NCI-H1436 treated with DMSO at 0.1 percent for 48 hours (cell line): ENCODE data around the gene RNF144B.
A peak's percentile ranks its signal among the peaks of the same experiment; 100 is the strongest.

Experiments
- DNase-seq: peaks from one replicate; lab custom pipeline; 2025; lab: John Stamatoyannopoulos, UW

RNF144B gene

DNA sequence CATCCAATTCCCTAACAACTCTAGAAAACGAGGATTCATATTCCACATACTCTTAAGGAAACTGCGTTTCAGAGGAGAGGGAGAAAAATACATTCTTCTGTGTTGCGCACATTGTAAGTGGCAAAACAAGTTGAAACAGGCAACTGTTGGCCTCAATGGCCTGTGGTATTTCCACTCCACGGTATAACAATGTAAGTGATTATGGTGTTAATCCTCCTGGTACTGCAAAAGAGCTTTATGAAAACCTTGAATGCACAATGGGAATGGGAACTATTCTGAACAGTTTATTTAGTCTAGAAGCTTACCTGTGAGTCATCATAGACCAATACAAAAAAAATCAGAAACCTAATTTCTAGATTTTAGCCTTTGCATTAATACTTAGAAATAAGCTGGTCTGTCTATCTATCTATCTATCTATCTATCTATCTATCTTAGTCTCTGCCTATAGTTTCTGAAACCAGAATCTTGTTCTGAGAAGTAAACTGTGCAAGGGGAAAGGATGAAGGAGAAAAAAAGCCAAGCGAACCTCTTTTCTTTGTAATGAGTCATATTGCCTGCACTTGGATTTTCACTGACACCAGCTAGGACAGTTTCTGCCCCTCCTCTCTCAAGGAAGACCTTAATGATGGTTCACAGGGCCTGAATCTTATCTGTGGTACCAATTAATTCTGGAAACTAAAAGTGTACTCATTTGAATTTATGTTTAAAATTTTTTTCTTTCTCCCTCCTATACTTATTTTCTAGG, 101.5 kb downstream of the RNF144B start:
- no peak for DNase-seq

GRCh38 chr6:18489335-18489734, 102.2 kb downstream of the RNF144B start:
- DNase-seq, result no peak

DNA sequence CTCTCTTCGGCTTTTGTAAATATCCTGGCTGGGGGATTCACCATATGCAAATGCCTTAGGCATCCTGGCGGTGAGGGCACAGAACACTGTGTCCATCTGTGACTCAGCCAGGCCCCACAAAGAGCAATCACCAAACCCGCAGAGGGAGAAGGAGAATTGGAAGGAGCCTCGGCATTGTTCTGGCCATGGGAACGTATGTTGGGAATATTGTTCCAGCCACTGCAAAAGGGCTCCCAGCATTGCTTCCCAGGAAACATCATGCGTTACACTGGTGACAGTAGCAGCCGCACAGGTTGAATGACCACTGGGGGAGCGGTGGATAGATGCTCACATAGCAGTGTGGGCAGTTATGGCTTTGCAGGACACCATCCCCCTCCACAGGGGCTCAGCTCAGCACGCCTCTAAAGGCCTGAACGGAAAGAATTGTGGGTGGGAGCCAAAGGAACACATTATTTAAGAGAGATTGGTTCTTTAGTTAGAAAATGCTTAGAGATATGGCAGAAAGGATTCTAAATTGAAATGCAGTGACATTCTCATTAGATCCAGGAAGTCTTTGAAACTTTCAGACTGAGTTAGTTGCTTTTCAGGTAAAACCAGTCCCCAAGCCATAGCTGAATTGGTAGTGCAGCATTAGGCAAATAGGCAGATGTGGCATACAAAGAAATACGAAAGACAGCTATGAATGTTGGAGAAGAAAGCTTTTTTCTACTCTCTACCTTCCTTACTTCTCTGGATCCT, 104.3 kb downstream of the RNF144B start:
- no peak for DNase-seq

GRCh38 chr6:18492972-18493371, 105.8 kb downstream of the RNF144B start:
- DNase-seq, result no peak

DNA sequence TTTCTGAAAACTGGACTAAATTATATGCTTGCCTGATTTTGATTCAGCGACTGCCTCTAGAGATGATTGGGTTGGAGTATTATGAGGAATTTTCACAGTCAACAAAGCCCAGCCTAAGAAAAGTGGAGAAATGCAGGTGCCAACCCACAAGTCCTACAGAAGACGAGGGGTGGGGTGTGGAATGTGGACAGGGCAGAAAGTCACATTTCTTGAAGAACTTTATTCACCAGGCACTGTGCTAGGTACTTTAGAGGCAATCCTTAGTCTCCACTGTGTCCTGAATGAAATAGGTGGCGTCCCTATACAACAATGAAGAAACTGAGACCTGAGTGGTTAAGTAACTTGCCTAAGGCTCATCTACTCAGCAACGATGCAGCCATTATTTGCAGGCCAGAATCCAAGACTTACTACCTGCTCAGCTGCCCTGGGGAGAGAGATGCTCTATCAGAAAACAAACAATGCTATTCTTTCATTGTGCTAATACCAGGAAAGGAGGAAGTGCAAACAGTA, 106.3 kb downstream of the RNF144B start:
- no peak for DNase-seq

DNA sequence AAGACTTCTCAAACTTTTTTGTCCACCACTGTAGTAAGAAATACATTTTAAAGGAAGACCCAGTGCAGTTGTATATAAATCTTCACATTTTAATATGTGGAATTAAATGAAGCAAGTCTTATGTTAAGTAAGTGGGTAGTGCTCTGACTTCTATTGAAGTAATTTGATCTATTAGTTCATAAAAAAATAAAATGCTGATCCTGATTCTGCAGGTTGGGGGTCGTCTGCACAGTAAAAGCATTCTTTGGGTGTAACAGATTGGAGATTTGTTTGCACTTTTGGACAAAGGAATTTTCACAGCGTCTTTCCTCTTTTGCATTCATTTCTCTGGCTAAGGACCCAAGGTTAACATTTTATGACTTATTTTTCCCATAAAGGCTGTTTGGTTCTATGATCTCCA, 106.8 kb downstream of the RNF144B start:
- no peak for DNase-seq

DNA sequence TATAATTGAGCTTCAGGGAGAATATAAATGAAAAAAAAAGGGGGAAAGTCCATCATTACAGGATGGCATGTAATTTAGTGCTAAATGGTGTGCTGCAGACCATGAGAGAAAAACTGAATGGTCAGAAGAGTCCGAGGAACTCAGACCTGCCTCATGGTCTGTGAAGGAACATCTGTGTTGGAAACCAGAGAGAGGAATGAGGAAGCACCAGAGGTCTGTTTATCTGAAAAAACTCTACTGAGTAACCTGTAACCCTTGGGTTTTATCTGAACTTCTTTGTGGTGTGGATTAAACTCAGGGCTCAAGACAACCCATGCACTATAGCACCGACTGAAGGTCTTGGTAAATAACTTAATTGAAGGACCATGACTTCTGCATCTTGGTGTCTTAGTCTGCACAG, 108.1 kb downstream of the RNF144B start:
- DNase-seq, result no peak

DNA sequence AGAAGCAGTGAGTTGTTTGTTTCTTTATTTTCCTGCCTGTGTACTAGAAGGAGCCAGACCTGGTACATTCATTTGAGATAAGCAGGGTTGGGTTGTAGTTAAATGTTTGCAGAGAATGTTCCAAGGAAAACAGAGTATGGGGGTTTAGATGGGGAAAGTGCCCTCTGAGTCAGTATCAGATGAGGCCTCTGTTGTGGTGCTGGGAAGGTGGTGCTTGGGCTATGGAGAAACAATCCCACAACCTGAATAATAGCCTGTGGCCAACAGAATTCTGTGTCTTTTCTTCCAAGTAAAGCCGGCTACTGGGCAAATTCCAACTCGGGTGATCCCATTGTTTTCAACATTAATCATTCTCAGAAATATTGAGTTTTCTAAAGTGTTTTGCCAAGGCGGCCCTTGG, 109.3 kb downstream of the RNF144B start:
- no peak for DNase-seq

DNA sequence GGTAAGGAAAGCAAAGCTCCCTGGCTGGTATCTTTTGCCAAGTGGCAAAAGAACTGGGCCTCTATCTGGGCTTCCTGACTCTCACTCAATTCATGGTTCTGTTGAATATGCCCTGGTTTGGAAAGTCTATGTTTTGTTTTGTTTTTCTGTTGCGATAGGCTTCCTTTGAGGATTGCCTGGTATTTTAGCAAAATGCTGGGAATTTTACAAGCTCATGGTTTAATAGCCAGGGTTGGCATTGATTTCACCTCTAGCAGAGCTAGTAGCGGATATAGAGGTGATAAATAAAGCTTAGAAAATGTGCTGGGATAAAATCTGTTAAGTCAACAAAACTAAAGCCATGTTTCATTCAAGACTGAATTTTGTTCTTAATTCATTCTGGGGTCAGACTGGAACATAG, 109.9 kb downstream of the RNF144B start:
- no peak for DNase-seq

DNA sequence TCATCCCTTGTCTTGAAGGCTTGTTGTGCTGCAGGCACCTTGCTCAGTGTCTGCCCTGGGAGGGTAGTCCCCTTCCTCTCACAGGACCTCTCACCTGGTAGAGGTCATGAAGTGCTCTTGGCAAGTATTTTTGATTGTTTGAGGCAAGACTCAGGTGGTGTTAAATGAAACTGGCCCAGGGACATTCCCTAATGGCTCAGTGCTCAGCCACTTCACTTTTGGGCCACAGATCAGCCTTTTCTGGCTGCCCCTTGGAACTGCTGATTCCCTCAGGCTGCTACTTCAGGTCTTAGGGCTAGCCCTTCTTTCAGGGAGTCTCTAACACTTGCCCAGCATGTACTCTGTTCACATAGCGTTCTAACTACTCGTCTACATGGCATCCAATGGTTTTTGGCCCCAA, 111.3 kb downstream of the RNF144B start:
- DNase-seq, result no peak

DNA sequence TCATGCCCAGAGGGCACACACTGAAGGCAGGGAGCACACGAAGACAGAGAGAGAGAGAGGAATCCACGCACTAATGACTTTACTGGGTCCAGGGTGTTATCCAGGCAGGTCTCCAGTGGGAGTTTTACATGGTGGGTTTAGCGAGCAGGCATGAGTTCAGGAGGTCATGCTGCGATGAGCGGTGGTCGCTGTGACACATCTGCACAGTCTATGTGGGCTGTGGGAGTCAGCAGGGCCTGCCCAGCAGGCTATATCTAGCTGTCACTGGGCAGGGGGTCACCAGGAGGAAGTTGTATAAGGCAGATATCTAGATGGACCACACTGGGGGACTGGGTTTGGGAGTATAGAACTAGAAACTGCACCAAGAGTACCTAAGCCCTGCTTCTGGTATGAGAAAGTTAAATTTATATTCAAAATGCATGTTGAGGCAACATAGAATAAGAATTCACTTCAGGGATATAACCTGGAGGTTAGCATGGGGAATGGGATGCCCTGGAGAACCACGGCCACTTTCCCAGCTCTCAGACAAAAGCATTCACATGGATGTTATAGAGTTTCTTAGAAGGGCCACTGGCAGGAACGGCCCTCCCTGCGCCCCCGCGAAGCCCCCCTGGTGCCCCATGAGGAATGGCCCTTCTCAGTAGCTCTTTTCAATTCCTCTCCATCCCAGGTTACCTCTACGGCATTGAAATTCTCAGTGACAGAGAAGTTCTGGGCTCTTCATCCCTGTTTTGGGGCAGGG, 113.9 kb downstream of the RNF144B start:
- no peak for DNase-seq

- no peak for DNase-seq
Measured at GRCh38 chr6:18501663-18502013, 114.5 kb downstream of the RNF144B start.

DNA sequence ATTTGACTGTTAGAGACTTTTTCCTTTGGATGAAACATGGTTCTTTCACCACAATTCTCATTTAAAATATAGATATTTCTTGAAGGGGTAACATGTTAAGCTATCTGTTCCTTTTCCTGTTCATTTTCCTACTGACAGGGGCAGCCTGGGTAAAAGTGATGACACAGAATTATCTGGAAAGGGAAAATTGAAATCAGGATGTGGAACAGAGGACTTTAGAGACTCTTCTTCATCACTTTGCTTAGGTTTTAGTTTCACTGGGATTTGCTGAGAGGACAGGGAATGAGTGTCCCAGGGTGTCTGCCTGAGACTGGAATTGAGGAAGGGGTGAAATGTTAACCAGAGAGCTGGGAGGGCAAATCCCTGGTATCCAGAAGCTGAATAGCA, 116.0 kb downstream of the RNF144B start:
- no peak for DNase-seq

- DNase-seq, result peak; percentile 7
Measured at GRCh38 chr6:18503593-18504231, 116.6 kb downstream of the RNF144B start.

DNA sequence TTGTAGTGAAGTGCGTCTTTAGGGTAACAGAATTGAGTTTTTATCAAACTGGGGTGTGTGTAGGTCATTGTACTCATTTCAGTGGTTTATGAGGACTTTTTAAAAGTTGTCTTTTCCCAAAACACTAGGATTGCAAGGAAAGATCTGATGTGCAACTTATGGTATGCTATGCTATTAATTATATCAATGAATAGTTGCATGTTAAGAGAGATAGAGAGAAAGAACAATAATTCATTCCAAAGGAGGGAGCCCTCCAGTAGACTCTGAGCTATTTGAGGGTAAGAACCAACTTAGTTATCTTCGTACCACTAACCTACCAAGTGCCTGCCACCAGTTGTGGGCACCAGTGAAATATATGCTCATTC, 117.1 kb downstream of the RNF144B start:
- no peak for DNase-seq

DNA sequence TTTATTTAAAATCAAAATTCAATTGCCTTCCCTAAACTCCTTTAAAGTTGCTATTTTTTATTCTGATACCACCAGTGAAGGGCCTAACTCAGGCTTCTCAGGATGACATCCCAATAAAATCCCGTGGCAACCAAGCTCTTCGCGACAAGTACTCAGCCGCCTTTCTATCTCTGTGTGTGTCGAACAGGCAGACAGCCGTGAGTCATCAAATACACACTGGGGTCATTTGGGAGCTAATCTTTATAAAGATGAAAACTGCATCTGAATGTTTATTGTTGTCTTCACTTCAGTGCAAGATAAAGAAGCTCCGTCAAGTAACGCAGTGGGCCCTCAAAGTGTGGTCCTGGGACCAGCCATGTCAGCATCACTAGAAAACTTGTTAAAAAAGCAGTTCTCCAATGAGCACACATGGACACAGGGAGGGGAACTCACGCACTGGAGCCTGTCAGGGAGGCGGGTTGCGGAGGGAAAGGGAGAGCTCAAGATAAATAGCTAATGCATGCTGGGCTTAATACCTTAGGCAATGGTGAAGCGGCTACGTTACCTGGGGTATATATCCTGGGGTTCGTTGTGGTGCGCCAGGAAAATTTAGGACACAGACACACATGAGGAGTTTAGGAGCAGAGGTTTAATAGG, 119.3 kb downstream of the RNF144B start:
- DNase-seq, result no peak

- peak; percentile 75 for DNase-seq
Measured at GRCh38 chr6:18507018-18507415, 119.9 kb downstream of the RNF144B start.

- DNase-seq, result no peak
Measured at GRCh38 chr6:18507561-18507960, 120.4 kb downstream of the RNF144B start.

GRCh38 chr6:18509871-18510643, 122.9 kb downstream of the RNF144B start:
- no peak for DNase-seq

DNA sequence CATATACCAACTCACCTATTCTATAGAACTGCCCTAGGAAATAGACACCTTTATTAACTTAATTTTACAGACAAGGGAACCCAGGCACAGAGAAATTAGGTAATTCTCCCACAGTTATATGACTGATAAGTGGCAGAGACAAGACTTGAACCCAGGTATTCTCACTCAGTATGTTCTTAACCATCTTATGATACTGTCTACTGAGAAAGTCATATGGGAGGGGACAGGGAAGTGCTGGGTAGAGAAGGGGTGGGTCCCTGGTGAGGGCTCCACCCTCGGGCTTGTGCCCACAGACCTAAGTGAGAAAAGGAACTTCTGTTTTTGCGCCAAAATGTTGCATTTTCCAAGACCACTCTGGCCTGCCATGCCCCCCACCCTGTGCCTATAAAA, 123.5 kb downstream of the RNF144B start:
- DNase-seq, result no peak

DNA sequence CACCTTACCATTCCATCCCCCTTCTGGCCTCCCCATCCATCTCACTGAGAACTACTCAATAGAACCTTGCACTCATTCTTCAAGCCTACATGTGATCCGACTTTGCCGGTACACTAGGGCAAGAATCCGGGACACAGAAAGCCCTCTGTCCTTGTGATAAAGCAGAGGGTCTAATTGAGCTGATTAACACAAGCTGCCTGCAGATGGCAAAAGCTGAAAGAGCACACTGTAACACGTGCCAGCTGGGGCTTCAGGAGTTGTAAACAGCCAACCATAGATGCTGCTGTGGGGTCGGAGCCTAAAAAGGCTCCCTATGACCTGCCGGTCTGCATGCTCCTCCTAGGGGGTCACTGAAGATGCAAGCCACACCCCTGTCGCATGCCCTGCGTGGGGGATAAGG, 124.1 kb downstream of the RNF144B start:
- DNase-seq, result no peak
